ENCODE results near the gene RAPH1.
"Not testable (repeated sequence)": the region's sequence is repeated elsewhere in the genome, so short reads cannot be mapped to it uniquely, and the experiment has no call there.

Gene RAPH1

DNA sequence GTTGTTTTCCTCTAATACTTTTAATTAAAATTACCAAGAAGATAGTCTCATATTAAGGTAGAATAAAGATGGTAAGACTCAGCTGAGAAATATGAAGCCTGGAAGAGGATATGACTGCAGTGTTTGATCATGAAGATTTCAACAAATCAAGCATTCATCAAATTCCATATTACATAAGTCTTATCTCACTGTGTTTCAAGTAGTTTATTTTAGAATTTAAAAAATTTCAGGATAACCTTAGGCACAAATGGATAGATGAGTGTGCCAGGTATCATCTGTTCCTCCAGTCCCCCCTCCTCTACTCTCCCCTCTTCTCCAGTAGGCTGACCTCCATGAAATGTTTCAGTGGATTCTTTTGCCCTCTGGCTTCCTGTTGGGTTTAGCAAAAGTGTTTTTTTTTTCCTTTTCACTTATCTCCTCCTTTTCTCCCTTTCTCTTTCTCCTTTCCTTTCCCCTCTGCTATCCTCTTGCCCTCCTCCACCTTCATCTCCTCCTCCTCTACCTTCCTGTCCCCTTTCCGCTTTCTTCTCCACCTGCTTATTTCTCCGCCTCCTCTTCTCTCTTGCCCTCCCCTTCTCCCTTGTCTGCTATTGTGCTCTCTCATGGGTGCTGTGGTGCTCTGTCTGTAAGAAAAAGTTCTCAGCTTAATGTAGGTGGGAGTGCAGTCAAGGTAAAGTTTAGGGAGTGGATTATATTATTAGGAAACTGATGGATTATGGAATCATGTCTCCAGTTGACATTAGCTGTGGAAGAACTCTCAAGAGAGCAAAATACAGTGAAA lies 134.1 kb downstream of the RAPH1 start:
- DNase-seq (ENCODE audit: extremely low read depth, insufficient read length), result no peak
- TF ChIP-seq, protein P1, sequence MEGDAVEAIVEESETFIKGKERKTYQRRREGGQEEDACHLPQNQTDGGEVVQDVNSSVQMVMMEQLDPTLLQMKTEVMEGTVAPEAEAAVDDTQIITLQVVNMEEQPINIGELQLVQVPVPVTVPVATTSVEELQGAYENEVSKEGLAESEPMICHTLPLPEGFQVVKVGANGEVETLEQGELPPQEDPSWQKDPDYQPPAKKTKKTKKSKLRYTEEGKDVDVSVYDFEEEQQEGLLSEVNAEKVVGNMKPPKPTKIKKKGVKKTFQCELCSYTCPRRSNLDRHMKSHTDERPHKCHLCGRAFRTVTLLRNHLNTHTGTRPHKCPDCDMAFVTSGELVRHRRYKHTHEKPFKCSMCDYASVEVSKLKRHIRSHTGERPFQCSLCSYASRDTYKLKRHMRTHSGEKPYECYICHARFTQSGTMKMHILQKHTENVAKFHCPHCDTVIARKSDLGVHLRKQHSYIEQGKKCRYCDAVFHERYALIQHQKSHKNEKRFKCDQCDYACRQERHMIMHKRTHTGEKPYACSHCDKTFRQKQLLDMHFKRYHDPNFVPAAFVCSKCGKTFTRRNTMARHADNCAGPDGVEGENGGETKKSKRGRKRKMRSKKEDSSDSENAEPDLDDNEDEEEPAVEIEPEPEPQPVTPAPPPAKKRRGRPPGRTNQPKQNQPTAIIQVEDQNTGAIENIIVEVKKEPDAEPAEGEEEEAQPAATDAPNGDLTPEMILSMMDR (IDR thresholded peaks at IDR 0.05; ENCODE audit: insufficient read depth, low read length, poor library complexity, severe bottlenecking), result no peak
- H3K36me3 ChIP-seq (ENCODE audit: control insufficient read depth, insufficient read depth, low read length), result no peaks in the 10 kb centered on the region; the same call in none of the 2 replicates
- no peak overlapping the region for H3K4me3 ChIP-seq (replicated peaks; ENCODE audit: low read depth, low read length)
- H3K27me3 ChIP-seq (replicated peaks; ENCODE audit: control insufficient read depth, insufficient read depth, low read length), result no peaks in the 10 kb centered on the region

DNA sequence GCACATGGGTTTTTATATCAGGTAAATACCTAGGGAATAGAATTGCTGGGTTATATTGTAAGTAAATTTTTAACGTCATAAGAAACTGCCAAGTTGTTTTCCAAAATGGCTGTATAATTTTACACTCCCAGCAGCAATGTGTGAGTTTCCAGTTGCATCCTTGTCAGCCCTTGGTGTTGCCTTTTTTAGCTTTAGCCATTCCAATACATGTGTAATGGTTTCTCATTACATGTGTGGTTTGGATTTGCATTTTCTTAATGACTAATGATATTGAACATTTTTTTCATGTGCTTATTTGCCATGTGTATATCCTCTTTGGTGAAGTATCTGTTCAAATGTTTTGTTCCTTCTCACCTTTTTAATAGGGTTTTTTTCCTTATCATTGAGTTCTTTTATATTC lies 136.1 kb downstream of the RAPH1 start:
- Histone ChIP-seq H3K36me3 (ENCODE audit: control insufficient read depth, insufficient read depth, low read length) (peaks cover 1% of the 10 kb centered on the region), H3K4me3 (replicated peaks; ENCODE audit: low read depth, low read length) (no peak overlapping the region), H3K27me3 (replicated peaks; ENCODE audit: control insufficient read depth, insufficient read depth, low read length) (no peaks in the 10 kb centered on the region)
- no peak for DNase-seq (ENCODE audit: extremely low read depth, insufficient read length)
- TF ChIP-seq, protein P1 (IDR thresholded peaks at IDR 0.05; ENCODE audit: insufficient read depth, low read length, poor library complexity, severe bottlenecking), result no peak

DNA sequence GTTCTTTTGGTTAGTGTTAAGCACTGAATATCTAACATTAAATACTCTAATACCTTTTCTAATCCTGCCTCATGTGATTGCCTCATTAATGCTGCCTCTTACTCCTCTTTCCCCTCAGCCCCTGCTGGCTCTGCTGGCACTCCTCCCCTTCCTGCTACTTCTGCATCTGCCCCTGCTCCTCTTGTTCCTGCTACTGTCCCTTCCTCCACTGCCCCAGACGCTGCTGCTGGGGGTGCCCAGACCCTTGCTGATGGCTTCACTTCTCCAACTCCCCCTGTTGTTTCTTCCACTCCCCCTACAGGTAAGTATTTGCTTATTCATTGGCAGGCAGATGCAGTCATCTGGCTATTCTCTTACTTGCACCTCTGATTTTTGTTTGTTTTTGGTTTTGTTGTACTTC lies 138.4 kb downstream of the RAPH1 start:
- DNase-seq (ENCODE audit: extremely low read depth, insufficient read length), result no peak
- Histone ChIP-seq H3K27me3 (replicated peaks; ENCODE audit: control insufficient read depth, insufficient read depth, low read length) (no peaks in the 10 kb centered on the region), H3K36me3 (ENCODE audit: control insufficient read depth, insufficient read depth, low read length) (peaks cover 1% of the 10 kb centered on the region), H3K4me3 (replicated peaks; ENCODE audit: low read depth, low read length) (no peak overlapping the region)
- TF ChIP-seq, protein P1 (IDR thresholded peaks at IDR 0.05; ENCODE audit: insufficient read depth, low read length, poor library complexity, severe bottlenecking), result peak; percentile 28

DNA sequence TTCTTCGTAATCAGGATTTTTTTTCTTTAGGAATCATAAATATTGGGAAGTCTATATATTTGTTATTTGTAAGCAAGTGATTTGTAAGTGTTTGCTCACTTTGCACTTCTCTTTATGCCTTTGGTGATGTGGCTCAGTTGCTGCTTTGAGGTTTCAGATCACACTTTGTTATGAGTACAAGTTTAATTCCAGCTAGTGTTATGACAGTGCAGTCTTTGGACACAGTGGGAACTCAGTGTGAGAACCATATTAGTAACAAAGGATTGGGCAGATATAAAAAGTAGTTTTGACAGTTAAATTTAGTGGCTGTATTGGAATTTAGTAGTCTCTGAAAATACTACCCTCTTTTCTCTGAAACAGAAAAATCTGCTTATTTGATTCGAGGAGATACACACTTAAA lies 139.2 kb downstream of the RAPH1 start:
- Histone ChIP-seq H3K27me3 (replicated peaks; ENCODE audit: control insufficient read depth, insufficient read depth, low read length) (no peaks in the 10 kb centered on the region), H3K36me3 (ENCODE audit: control insufficient read depth, insufficient read depth, low read length) (peaks cover 1% of the 10 kb centered on the region), H3K4me3 (replicated peaks; ENCODE audit: low read depth, low read length) (no peak overlapping the region)
- no peak for DNase-seq (ENCODE audit: extremely low read depth, insufficient read length)
- TF ChIP-seq, protein P1 (IDR thresholded peaks at IDR 0.05; ENCODE audit: insufficient read depth, low read length, poor library complexity, severe bottlenecking), result no peak

DNA sequence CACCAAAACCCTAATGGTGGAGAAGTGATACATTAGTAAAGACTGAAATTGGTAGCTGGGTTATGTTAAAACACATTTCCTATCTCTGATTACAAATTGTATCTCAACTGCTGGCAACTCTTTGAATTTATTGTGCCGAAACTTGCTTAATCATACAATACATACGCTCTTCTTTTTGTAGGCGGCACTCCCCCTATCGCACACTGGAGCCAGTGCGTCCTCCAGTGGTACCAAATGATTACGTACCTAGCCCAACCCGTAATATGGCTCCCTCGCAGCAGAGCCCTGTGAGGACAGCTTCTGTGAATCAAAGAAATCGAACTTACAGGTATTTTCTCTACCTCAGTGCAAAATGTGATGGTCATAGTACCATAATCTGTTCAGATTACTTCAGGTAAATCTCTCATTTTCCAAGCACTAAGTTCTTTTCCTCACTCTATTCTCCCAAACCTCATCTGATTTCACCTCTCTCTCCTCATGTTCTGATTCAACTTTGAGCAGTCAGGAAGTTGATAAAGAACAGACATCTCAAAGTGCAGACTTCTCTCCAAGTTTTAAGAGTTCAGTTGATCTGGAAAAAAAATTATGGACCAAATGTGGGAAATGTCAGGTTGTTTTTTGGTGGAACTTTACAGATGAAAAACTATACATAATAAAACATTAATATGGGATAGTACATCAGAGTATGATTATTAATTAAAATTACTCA lies 140.4 kb downstream of the RAPH1 start:
- no peak overlapping the region for H3K4me3 ChIP-seq (replicated peaks; ENCODE audit: low read depth, low read length)
- peaks cover 1% of the 10 kb centered on the region for H3K36me3 ChIP-seq (ENCODE audit: control insufficient read depth, insufficient read depth, low read length)
- DNase-seq (ENCODE audit: extremely low read depth, insufficient read length), result no peak
- TF ChIP-seq, protein P1 (IDR thresholded peaks at IDR 0.05; ENCODE audit: insufficient read depth, low read length, poor library complexity, severe bottlenecking), result peak; percentile 10
- no peaks in the 10 kb centered on the region for H3K27me3 ChIP-seq (replicated peaks; ENCODE audit: control insufficient read depth, insufficient read depth, low read length)

DNA sequence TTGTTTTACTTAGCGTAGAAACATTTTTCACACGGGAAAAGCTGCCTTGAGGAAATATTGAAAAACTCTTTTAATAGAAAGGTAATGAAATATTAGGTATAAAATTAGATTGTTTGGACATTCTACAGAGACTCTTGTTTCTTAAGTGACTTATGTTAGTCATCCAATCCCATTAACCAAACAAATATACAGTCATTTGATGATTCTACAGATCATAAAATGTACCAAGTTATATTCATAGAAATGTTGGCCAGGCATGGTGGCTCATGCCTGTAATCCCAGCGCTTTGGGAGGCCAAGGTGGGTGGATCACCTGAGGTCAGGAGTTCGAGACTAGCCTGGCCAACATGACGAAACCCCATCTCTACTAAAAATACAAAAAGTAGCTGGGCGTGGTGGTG lies 146.9 kb downstream of the RAPH1 start:
- H3K27me3 ChIP-seq (replicated peaks; ENCODE audit: control insufficient read depth, insufficient read depth, low read length); DNase-seq (ENCODE audit: extremely low read depth, insufficient read length); H3K4me3 ChIP-seq (replicated peaks; ENCODE audit: low read depth, low read length); H3K36me3 ChIP-seq (ENCODE audit: control insufficient read depth, insufficient read depth, low read length): not testable (repeated sequence)
